Colonic mucosa (tissue), 4 donors: Measurements from ENCODE around the gene TRIM5. TPM values are rescaled to one million over a fixed set of nuclear protein-coding genes. Genes with fewer than 3 reads are reported as not detected.

ENCODE experiments used
- DNase-seq: peaks from one replicate; pipeline ENCODE4 v3.0.0-alpha.2; 2020
- H3K27ac ChIP-seq: fragments of 200-600 bp; one replicate; pipeline ENCODE4 v1.8.0; 2021
- H3K27me3 ChIP-seq: fragments of 200-600 bp; one replicate; pipeline ENCODE4 v1.8.0; 2021
- H3K36me3 ChIP-seq: fragments of 200-600 bp; one replicate; pipeline ENCODE4 v1.8.0; 2021
- H3K4me1 ChIP-seq: fragments of 200-600 bp; one replicate; pipeline ENCODE4 v1.8.0; 2021; ENCODE audit warnings: mild to moderate bottlenecking
- H3K4me3 ChIP-seq: fragments of 200-600 bp; one replicate; pipeline ENCODE4 v1.8.0; 2021
- H3K9ac ChIP-seq, 2 donors: one replicate each; pipeline ENCODE4 v1.7.0; 2013; ENCODE audit warnings: control low read depth in 2 of 2, low read depth in 2 of 2, low read length in 2 of 2
- H3K9me3 ChIP-seq: fragments of 200-600 bp; one replicate; pipeline ENCODE4 v1.8.0; 2021
- intact Hi-C: fragments of 100-400 bp; cut with DNase I; formaldehyde crosslinking; loops from one replicate; pipeline ENCODE4 v1.14.1; 2022
- total RNA-seq, 2 donors: library from RNA; stranded (reverse); fragmentation: NEBNext Ultra II Directional in 1 of 2; extraction: Animal tissue kit (Norgen Biotek cat#: 25700) in 1 of 2; gene quantifications; one replicate each; pipeline ENCODE4 v1.2.1, GENCODE V29; 2021
- TF ChIP-seq, protein P1 (sequence below): fragments of 200-600 bp; IDR thresholded peaks from one replicate; pipeline ENCODE4 v1.8.0; 2022; ENCODE audit warnings: antibody characterized with exemption, mild to moderate bottlenecking
- donor health status: healthy.
- donor health status: DM: no; HTN: no; CAD: no.
- donor health status: DM: no; HTN: no; CAD: no.

The TRIM5 gene
- total RNA-seq, 2 donors from 2014 or later, result 21.4 to 23.3 TPM

DNA sequence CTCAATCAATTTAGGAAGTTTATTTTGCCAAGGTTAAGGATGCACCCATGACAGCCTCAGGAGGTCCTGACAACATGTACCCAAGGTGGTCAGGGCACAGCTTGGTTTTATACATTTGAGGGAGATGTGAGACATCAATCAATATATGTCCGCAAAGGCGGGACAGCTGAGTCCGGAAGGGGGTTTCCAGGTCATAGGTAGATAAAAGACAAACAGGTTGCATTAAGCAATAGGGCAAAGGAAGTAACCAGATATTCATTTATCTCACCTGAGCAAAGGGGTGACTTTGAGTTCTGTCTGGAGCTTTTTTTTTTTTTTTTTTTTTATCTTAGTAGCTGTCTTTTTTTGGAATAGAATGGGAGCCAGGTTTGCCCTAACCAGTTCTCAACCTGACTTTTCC, 62.1 kb downstream of the TRIM5 start:
- no peaks in the 10 kb centered on the region for H3K27me3 ChIP-seq
- no peak overlapping the region for H3K27ac ChIP-seq
- TF ChIP-seq, protein P1, sequence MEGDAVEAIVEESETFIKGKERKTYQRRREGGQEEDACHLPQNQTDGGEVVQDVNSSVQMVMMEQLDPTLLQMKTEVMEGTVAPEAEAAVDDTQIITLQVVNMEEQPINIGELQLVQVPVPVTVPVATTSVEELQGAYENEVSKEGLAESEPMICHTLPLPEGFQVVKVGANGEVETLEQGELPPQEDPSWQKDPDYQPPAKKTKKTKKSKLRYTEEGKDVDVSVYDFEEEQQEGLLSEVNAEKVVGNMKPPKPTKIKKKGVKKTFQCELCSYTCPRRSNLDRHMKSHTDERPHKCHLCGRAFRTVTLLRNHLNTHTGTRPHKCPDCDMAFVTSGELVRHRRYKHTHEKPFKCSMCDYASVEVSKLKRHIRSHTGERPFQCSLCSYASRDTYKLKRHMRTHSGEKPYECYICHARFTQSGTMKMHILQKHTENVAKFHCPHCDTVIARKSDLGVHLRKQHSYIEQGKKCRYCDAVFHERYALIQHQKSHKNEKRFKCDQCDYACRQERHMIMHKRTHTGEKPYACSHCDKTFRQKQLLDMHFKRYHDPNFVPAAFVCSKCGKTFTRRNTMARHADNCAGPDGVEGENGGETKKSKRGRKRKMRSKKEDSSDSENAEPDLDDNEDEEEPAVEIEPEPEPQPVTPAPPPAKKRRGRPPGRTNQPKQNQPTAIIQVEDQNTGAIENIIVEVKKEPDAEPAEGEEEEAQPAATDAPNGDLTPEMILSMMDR, result no peak
- intact Hi-C loops, result loop anchor here (10.0 kb wide), 1 partner anchor 62 kb away; the partner anchor contains the start of genes TRIM22 and TRIM5
- H3K9ac ChIP-seq, result no peak overlapping the region
- H3K36me3 ChIP-seq, result no peaks in the 10 kb centered on the region
- no peak overlapping the region for H3K4me3 ChIP-seq
- H3K4me1 ChIP-seq, result peaks cover 12% of the 10 kb centered on the region
- no peaks in the 10 kb centered on the region for H3K9me3 ChIP-seq
- no peak for DNase-seq

DNA sequence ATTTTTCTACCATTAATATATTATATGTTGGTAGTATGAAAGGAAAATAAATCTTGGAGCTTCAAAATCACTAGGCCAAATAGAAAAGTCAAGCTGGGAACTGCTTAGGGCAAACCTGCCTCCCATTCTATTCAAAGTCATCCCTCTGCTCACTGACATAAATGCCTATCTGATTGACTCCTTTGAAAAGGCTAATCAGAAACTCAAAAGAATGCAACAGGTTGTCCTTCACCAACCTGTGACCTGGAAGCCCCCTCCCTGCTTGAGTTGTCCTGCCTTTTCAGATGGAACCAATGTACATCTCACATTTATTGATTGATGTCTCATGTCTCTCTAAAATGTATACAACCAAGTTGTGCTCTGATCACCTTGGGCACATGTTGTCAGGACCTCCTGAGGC, 63.3 kb downstream of the TRIM5 start:
- intact Hi-C loops, result loop anchor here (10.0 kb wide), 1 partner anchor 63 kb away; the partner anchor contains the start of genes TRIM22 and TRIM5
- TF ChIP-seq, protein P1, result no peak
- Histone ChIP-seq H3K9ac (no peak overlapping the region), H3K4me3 (no peak overlapping the region), H3K27me3 (no peaks in the 10 kb centered on the region), H3K27ac (peak overlapping the region; percentile 69), H3K4me1 (peaks cover 12% of the 10 kb centered on the region), H3K9me3 (no peaks in the 10 kb centered on the region), H3K36me3 (no peaks in the 10 kb centered on the region)
- DNase-seq, result no peak

DNA sequence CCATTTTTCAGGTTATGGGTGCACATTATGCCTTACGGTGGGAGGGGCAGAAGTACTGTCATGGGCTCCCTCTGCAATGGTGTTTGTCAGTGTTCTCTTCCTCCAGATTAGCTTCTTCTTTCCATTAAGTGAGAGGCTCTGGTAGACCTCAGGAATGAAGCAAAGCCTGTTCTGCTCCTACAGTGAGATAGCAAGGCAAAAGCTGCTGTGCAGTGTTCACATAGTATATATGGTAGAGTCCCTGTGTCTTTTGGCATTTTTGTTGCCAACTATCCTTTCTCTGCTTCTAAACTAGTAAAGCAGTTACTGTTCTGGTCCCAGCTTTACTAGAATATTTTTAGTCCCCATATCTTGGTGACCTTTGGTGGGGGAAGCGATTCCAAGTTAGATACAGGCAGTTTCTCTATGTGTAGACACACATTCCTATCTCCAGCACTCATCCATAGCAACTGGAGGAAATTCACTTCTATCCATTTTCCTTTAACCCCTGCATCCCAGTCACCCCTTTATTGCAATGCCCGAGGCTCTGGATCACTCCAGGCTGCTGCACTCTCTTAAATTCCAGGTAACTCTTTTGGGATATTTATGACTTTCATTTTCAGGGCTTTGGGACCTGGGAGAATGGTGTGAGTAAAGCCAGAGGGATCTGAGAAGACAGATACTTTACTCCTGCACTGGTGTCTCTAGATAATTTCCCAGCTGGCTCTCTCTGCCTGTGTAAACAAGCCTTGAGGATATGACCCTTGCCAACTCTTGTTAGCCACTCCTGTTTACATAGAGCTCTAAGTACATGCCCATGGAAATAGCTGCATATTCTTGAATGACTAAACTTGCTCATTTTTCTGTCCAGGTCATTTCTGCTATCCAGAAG, 64.0 kb downstream of the TRIM5 start:
- peak overlapping the region; percentile 69 for H3K27ac ChIP-seq
- intact Hi-C loops, result loop anchor here (10.0 kb wide), 1 partner anchor 64 kb away; the partner anchor contains the start of genes TRIM22 and TRIM5
- H3K27me3 ChIP-seq, result no peaks in the 10 kb centered on the region
- peak overlapping the region in 1 of 2 donors; percentile 46 for H3K9ac ChIP-seq
- H3K9me3 ChIP-seq, result no peaks in the 10 kb centered on the region
- H3K36me3 ChIP-seq, result no peaks in the 10 kb centered on the region
- DNase-seq, result peak; percentile 52
- no peak overlapping the region for H3K4me3 ChIP-seq
- peaks cover 12% of the 10 kb centered on the region for H3K4me1 ChIP-seq
- TF ChIP-seq, protein P1, result no peak

DNA sequence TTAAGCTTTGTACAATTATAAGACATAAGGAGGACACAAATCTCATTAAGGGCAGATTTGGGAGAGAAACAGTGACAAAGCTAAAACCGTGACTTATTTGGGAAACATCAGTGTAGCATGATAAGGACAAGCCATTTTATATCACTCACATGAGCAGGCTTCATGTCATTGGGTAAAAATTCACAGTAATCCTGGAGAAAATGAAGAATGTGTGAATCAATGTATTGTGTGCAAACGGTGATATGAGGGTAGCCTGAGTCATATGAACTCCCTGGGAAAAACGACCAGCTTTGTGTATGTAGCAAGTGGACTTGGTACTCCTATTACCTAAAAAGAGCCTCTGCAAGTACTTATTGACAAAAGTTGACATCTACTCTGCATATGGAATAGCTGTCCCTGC, 66.1 kb downstream of the TRIM5 start:
- no peak overlapping the region for H3K27ac ChIP-seq
- intact Hi-C loops, result no loop called here
- no peak for DNase-seq
- no peaks in the 10 kb centered on the region for H3K36me3 ChIP-seq
- H3K4me1 ChIP-seq, result peaks cover 12% of the 10 kb centered on the region
- H3K4me3 ChIP-seq, result no peak overlapping the region
- no peak overlapping the region for H3K9ac ChIP-seq
- no peaks in the 10 kb centered on the region for H3K27me3 ChIP-seq
- TF ChIP-seq, protein P1, result no peak
- H3K9me3 ChIP-seq, result no peaks in the 10 kb centered on the region

Other genes starting within 250 kb of the TRIM5 start
- gene OR51I1, start 243.6 kb downstream of the TRIM5 start, total RNA-seq, result not detected
- gene OR51I2, start 235.8 kb downstream of the TRIM5 start, total RNA-seq, result not detected
- gene OR52D1, start 196.4 kb downstream of the TRIM5 start, total RNA-seq, result not detected
- gene UBQLN3, start 175.1 kb downstream of the TRIM5 start, total RNA-seq, result not detected
- gene UBQLNL, start 168.4 kb downstream of the TRIM5 start, total RNA-seq, result under 1 TPM in 1 of 2 donors, not detected in 1; 0.22 TPM
- not detected for gene OR52H1, start 136.5 kb downstream of the TRIM5 start, total RNA-seq
- not detected for gene OR52B6, start 104.2 kb downstream of the TRIM5 start, total RNA-seq
- gene TRIM6, start 88.4 kb downstream of the TRIM5 start, total RNA-seq, result under 1 TPM; 0.35 to 0.82 TPM
- 1 to 10 TPM; 6.2 to 7.8 TPM for gene TRIM34, start 60.1 kb downstream of the TRIM5 start, total RNA-seq
- gene TRIM22, start 4.7 kb upstream of the TRIM5 start, total RNA-seq, result 10 to 100 TPM; 16.6 to 17.7 TPM
- gene OR56B1, start 51.4 kb upstream of the TRIM5 start, total RNA-seq, result not detected
- gene OR52N4, start 69.2 kb upstream of the TRIM5 start, total RNA-seq, result not detected
- not detected for gene OR52N5, start 98.3 kb upstream of the TRIM5 start, total RNA-seq
- gene OR52N1, start 106.2 kb upstream of the TRIM5 start, total RNA-seq, result not detected
- gene OR52N2, start 123.8 kb upstream of the TRIM5 start, total RNA-seq, result not detected
- gene OR52E6, start 156.8 kb upstream of the TRIM5 start, total RNA-seq, result not detected
- gene OR52E8, start 172.6 kb upstream of the TRIM5 start, total RNA-seq, result not detected
- not detected for gene OR52E4, start 195.6 kb upstream of the TRIM5 start, total RNA-seq
- gene OR52E5, start 208.1 kb upstream of the TRIM5 start, total RNA-seq, result not detected